GM12878 (cell line): ENCODE measurements around the gene PJA1.

Experiments used
- BACH1 ChIP-seq: fragments of 450-650 bp; IDR thresholded peaks from 2 replicates; pipeline ENCODE4 v1.6.1; 2017; ENCODE audit warnings: mild to moderate bottlenecking, borderline replicate concordance
- SRF ChIP-seq, 2 experiments: IDR thresholded peaks; 2 replicates each; pipeline ENCODE4 v1.6.1; 2011; ENCODE audit warnings: low read depth in 2 of 2, low read length in 2 of 2, mild to moderate bottlenecking in 1 of 2, moderate library complexity in 1 of 2
- TF ChIP-seq, protein P1 (sequence below), 3 experiments: IDR thresholded peaks in 2 of 3; conservative IDR thresholded peaks in 1 of 3; 2 replicates each; pipeline ENCODE4 v1.5.1; 2011; ENCODE audit warnings: low read depth in 3 of 3, low read length in 3 of 3, mild to moderate bottlenecking in 3 of 3, control low read depth in 2 of 3, moderate library complexity in 2 of 3, inconsistent platforms in 1 of 3, mixed read lengths in 1 of 3; ENCODE audit not compliant: control insufficient read depth in 2 of 3, insufficient read depth in 1 of 3; ENCODE audit errors: extremely low read depth in 1 of 3

DNA sequence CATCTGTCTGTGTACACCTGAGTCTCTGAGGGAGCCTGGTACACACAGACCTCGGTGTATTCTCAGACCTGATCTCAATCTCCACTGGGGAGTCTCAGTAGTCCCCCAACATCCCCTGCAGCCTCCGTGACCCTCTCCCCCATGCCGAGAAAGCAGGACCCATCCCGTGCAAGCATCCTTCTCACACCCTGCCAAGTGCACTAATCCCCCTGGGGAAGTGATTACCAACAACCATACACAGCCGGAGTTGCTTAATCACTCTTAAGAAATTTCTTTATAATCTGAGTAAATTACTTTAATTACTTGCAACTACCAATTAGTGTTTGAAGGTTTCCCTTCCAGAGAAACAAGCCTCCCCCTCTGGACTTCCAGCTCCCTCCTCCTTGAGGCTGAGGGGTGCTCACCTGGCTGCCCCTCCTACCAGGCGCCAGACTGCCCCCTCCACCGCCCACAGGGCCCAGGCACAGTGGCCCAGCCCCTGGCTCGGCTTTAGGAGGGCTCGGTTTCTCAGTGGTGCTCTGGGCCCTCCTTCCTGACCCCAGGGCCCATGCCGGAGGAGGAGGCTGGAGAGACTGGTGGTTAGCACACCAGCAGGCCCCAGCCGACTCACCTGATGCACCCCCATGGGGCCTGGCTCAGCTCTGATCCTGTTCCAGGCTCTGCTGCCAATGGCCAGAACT lies 43.8 kb downstream of the PJA1 start:
- TF ChIP-seq SRF (IDR thresholded peaks at IDR 0.05; ENCODE audit: low read depth in 2 of 2, low read length in 2 of 2) (no peak), BACH1 (no peak)
- TF ChIP-seq, protein P1, sequence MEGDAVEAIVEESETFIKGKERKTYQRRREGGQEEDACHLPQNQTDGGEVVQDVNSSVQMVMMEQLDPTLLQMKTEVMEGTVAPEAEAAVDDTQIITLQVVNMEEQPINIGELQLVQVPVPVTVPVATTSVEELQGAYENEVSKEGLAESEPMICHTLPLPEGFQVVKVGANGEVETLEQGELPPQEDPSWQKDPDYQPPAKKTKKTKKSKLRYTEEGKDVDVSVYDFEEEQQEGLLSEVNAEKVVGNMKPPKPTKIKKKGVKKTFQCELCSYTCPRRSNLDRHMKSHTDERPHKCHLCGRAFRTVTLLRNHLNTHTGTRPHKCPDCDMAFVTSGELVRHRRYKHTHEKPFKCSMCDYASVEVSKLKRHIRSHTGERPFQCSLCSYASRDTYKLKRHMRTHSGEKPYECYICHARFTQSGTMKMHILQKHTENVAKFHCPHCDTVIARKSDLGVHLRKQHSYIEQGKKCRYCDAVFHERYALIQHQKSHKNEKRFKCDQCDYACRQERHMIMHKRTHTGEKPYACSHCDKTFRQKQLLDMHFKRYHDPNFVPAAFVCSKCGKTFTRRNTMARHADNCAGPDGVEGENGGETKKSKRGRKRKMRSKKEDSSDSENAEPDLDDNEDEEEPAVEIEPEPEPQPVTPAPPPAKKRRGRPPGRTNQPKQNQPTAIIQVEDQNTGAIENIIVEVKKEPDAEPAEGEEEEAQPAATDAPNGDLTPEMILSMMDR (IDR thresholded peaks at IDR 0.05 in 2 of 3, conservative IDR thresholded peaks at IDR 0.05 in 1 of 3; ENCODE audit: control insufficient read depth in 2 of 3, extremely low read depth in 1 of 3, insufficient read depth in 1 of 3, low read depth in 3 of 3, low read length in 3 of 3), result no peak
